ENCODE results near the gene GPR50.

The GPR50 gene

GRCh38 chrX:151176231-151176750 is at the start of gene GPR50:
Gene GPR50 (plus strand): TSS chrX:151176584. CDS start chrX:151176722, 138 bp downstream.
- DNase-seq = no peak

GRCh38 chrX:151132531-151132930 is 43.9 kb upstream of the GPR50 start:
- no peak for DNase-seq

- peak; percentile 77 for DNase-seq
Observed at GRCh38 chrX:151151665-151152267, 24.6 kb upstream of the GPR50 start.

- DNase-seq = peak; percentile 63
Observed at GRCh38 chrX:151153086-151153485, 23.3 kb upstream of the GPR50 start.

- peak; percentile 13 for DNase-seq
Observed at GRCh38 chrX:151153667-151154066, 22.7 kb upstream of the GPR50 start.

- DNase-seq = no peak
Observed at GRCh38 chrX:151155234-151155633, 21.1 kb upstream of the GPR50 start.

GRCh38 chrX:151161690-151162089 is 14.7 kb upstream of the GPR50 start:
- DNase-seq = no peak

GRCh38 chrX:151167791-151168345 is 8.5 kb upstream of the GPR50 start:
- no peak for DNase-seq

- no peak for DNase-seq
Observed at GRCh38 chrX:151169783-151170182, 6.6 kb upstream of the GPR50 start.

GRCh38 chrX:151174581-151175282 is 1.7 kb upstream of the GPR50 start:
- peak; percentile 62 for DNase-seq

GRCh38 chrX:151175283-151176062 is 911 bp upstream of the GPR50 start:
- peak; percentile 40 for DNase-seq

GRCh38 chrX:151177141-151178027 is 1.0 kb downstream of the GPR50 start:
- DNase-seq = peak; percentile 61

GRCh38 chrX:151178746-151179145 is 2.4 kb downstream of the GPR50 start:
- no peak for DNase-seq

GRCh38 chrX:151180400-151180799 is 4.0 kb downstream of the GPR50 start:
- no peak for DNase-seq

GRCh38 chrX:151181088-151181487 is 4.7 kb downstream of the GPR50 start:
- DNase-seq = no peak

GRCh38 chrX:151183233-151183753 is 6.9 kb downstream of the GPR50 start:
- DNase-seq = no peak

GRCh38 chrX:151183912-151184565 is 7.7 kb downstream of the GPR50 start:
- DNase-seq = no peak

- DNase-seq = no peak
Observed at GRCh38 chrX:151184705-151185104, 8.3 kb downstream of the GPR50 start.

- no peak for DNase-seq
Observed at GRCh38 chrX:151206871-151207270, 30.5 kb downstream of the GPR50 start.

GRCh38 chrX:151225843-151226242 is 49.5 kb downstream of the GPR50 start:
- DNase-seq = no peak

GRCh38 chrX:151226941-151227340 is 50.6 kb downstream of the GPR50 start:
- no peak for DNase-seq

Measured in eye (tissue), 1 donor.